DOHH2 (cell line): ENCODE results near the gene SEMA4D.

Source experiments
- H3F3A ChIP-seq: fragments of 200-600 bp; sonication (generic), shearing (Covaris generic); 2 replicates; pipeline ENCODE4 v1.6.0; 2016; ENCODE audit warnings: antibody characterized with exemption, mild to moderate bottlenecking; ENCODE audit not compliant: control insufficient read depth, insufficient read depth
- H3K27ac ChIP-seq: fragments of 200-600 bp; sonication (generic); 2 replicates; pipeline ENCODE4 v1.5.1; 2014; ENCODE audit warnings: low read depth, mild to moderate bottlenecking, low read length, moderate library complexity
- H3K27me3 ChIP-seq: fragments of 200-600 bp; sonication (generic); 2 replicates; pipeline ENCODE4 v1.6.1; 2014; ENCODE audit warnings: mild to moderate bottlenecking, low read length, mixed read lengths; ENCODE audit not compliant: control insufficient read depth
- H3K36me3 ChIP-seq: fragments of 200-600 bp; sonication (generic); 2 replicates; pipeline ENCODE4 v1.6.1; 2014; ENCODE audit warnings: mild to moderate bottlenecking, low read length, moderate library complexity, mixed read lengths; ENCODE audit not compliant: control insufficient read depth
- H3K4me1 ChIP-seq: fragments of 200-600 bp; sonication (generic); 2 replicates; pipeline ENCODE4 v1.6.1; 2014; ENCODE audit warnings: mild to moderate bottlenecking, low read length, mixed read lengths; ENCODE audit not compliant: control insufficient read depth
- H3K4me2 ChIP-seq: fragments of 200-600 bp; sonication (generic); 2 replicates; pipeline ENCODE4 v1.6.0; 2014; ENCODE audit warnings: mild to moderate bottlenecking, low read length, moderate library complexity
- H3K4me3 ChIP-seq: fragments of 200-600 bp; sonication (generic); 2 replicates; pipeline ENCODE4 v1.5.1; 2014; ENCODE audit warnings: mild to moderate bottlenecking, low read length, mixed read lengths
- H3K79me2 ChIP-seq: fragments of 200-600 bp; sonication (generic); 2 replicates; pipeline ENCODE4 v1.6.1; 2014; ENCODE audit warnings: mild to moderate bottlenecking, low read length, mixed read lengths; ENCODE audit not compliant: control insufficient read depth
- H3K9me2 ChIP-seq: fragments of 200-600 bp; sonication (generic); replicated peaks from 2 replicates; pipeline ENCODE4 v1.6.1; 2014; ENCODE audit warnings: mild to moderate bottlenecking, low read length, mixed read lengths; ENCODE audit not compliant: control insufficient read depth
- H3K9me3 ChIP-seq: fragments of 200-600 bp; sonication (generic); 2 replicates; pipeline ENCODE4 v1.6.1; 2014; ENCODE audit warnings: antibody characterized with exemption, low read length, mixed read lengths; ENCODE audit not compliant: control insufficient read depth, insufficient read depth
- H4K20me1 ChIP-seq: fragments of 200-600 bp; sonication (generic); 2 replicates; pipeline ENCODE4 v1.6.0; 2014; ENCODE audit warnings: low read depth, mild to moderate bottlenecking, antibody characterized with exemption, low read length, moderate library complexity; ENCODE audit not compliant: control insufficient read depth, insufficient read depth
- CTCF ChIP-seq: fragments of 200-600 bp; sonication (generic); IDR thresholded peaks from one replicate; pipeline ENCODE4 v1.5.1; 2014; ENCODE audit warnings: antibody characterized with exemption, mild to moderate bottlenecking, low read depth, low read length; ENCODE audit not compliant: poor library complexity, severe bottlenecking
- EZH2phosphoT487 ChIP-seq: fragments of 200-600 bp; sonication (generic); IDR thresholded peaks from 2 replicates; pipeline ENCODE4 v1.6.1; 2017; ENCODE audit warnings: borderline replicate concordance, mild to moderate bottlenecking, antibody characterized with exemption, low read length, moderate library complexity, mixed read lengths

The SEMA4D gene

GRCh38 chr9:89363311-89363670 lies 134.6 kb downstream of the SEMA4D start:
- Histone ChIP-seq H3K27me3 (no peaks in the 10 kb centered on the region), H3K4me2 (no peak overlapping the region), H3F3A (no peaks in the 10 kb centered on the region), H3K4me3 (no peak overlapping the region), H4K20me1 (no peaks in the 10 kb centered on the region), H3K79me2 (no peaks in the 10 kb centered on the region), H3K36me3 (peaks cover 36% of the 10 kb centered on the region), H3K9me3 (no peaks in the 10 kb centered on the region), H3K27ac (no peak overlapping the region), H3K4me1 (no peaks in the 10 kb centered on the region), H3K9me2 (no peaks in the 10 kb centered on the region)
- TF ChIP-seq CTCF (no peak), EZH2phosphoT487 (no peak)

- Histone ChIP-seq H3K4me2 (no peak overlapping the region), H3K36me3 (peaks cover 41% of the 10 kb centered on the region), H3K27ac (no peak overlapping the region), H3K4me1 (no peaks in the 10 kb centered on the region), H4K20me1 (no peaks in the 10 kb centered on the region), H3K9me3 (no peaks in the 10 kb centered on the region), H3F3A (no peaks in the 10 kb centered on the region), H3K9me2 (no peaks in the 10 kb centered on the region), H3K27me3 (no peaks in the 10 kb centered on the region), H3K79me2 (no peaks in the 10 kb centered on the region), H3K4me3 (no peak overlapping the region)
- no peak for TF ChIP-seq CTCF
- no peak for TF ChIP-seq EZH2phosphoT487
Observed at GRCh38 chr9:89362647-89363310, 135.1 kb downstream of the SEMA4D start.

GRCh38 chr9:89361816-89362646 lies 135.9 kb downstream of the SEMA4D start:
- peaks cover 48% of the 10 kb centered on the region for H3K36me3 ChIP-seq
- H3K27ac ChIP-seq, result no peak overlapping the region
- H3K27me3 ChIP-seq, result no peaks in the 10 kb centered on the region
- H3K4me2 ChIP-seq, result no peak overlapping the region
- no peaks in the 10 kb centered on the region for H3K79me2 ChIP-seq
- H4K20me1 ChIP-seq, result no peaks in the 10 kb centered on the region
- H3F3A ChIP-seq, result no peaks in the 10 kb centered on the region
- TF ChIP-seq EZH2phosphoT487, result no peak
- TF ChIP-seq CTCF, result no peak
- no peaks in the 10 kb centered on the region for H3K9me2 ChIP-seq
- no peak overlapping the region for H3K4me3 ChIP-seq
- H3K9me3 ChIP-seq, result no peaks in the 10 kb centered on the region
- H3K4me1 ChIP-seq, result no peaks in the 10 kb centered on the region
